ENCODE results near the gene CNTNAP5.

The CNTNAP5 gene

DNA sequence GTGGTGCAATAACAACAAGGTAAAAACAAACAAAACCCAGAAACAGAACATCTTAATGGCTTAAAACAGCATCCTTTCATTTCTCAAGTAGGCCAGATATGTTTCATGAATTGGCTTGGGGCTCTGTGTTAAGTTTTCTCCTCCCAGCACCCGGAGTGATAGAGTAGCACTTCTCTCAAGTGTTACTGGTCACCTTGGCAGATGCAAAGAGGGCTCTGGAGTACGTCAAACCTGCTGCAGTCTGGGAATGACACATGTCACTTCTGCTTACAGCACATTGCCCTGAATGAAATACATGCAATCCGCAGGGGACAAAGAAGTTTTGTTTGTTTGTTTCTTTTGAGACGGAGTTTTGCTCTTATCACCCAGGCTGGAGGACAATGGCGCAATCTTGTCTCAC lies 639.3 kb downstream of the CNTNAP5 start:
- ATAC-seq: no peak
- TF ChIP-seq TSHZ2 (CRISPR knock-in tag; IDR thresholded peaks at IDR 0.05): no peak
- no peak for TF ChIP-seq RARB (CRISPR knock-in tag; IDR thresholded peaks at IDR 0.05)
- TF ChIP-seq ZNF8 (CRISPR knock-in tag; IDR thresholded peaks at IDR 0.05): no peak
- no peak for TF ChIP-seq ISL1 (CRISPR knock-in tag; IDR thresholded peaks at IDR 0.05)
- no peak for TF ChIP-seq ESRRG (CRISPR knock-in tag; IDR thresholded peaks at IDR 0.05)
- TF ChIP-seq CSDC2 (CRISPR knock-in tag; IDR thresholded peaks at IDR 0.05): no peak
- no peak for TF ChIP-seq OSR1 (CRISPR knock-in tag; IDR thresholded peaks at IDR 0.05)

DNA sequence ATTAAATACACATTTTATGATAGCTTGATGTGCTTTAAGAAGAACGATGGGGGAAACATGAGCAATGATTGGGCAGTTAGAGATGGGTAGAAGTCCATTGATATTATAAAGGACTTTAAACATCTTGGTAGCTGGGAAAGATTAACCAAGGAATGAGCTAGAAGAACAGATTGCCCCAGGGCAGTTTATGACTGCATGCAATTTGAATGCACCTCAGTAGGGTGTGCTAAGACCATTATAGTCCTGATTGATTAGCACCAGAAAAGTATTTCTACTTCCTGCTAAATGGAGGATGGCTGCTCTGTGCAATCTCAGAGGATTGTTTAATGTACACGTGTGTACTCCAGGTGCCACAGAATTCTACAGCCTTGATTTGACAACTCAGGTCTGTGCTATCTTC lies 641.9 kb downstream of the CNTNAP5 start:
- TF ChIP-seq OSR1 (CRISPR knock-in tag; IDR thresholded peaks at IDR 0.05) (no peak), CSDC2 (CRISPR knock-in tag; IDR thresholded peaks at IDR 0.05) (no peak), ARNTL (CRISPR knock-in tag; IDR thresholded peaks at IDR 0.05; ENCODE audit: borderline replicate concordance, low read depth) (no peak), ZFP30 (CRISPR knock-in tag; IDR thresholded peaks at IDR 0.05) (no peak)

GRCh38 chr2:124668161-124668560 lies 643.1 kb downstream of the CNTNAP5 start:
- TF ChIP-seq PPARA (CRISPR knock-in tag; IDR thresholded peaks at IDR 0.05; ENCODE audit: borderline replicate concordance) (no peak), SNAI2 (CRISPR knock-in tag; IDR thresholded peaks at IDR 0.05) (no peak), ZNF565 (CRISPR knock-in tag; conservative IDR thresholded peaks at IDR 0.05; ENCODE audit: low read depth) (no peak), ZNF70 (CRISPR knock-in tag; IDR thresholded peaks at IDR 0.05) (no peak), ZC3H10 (CRISPR knock-in tag; IDR thresholded peaks at IDR 0.05) (no peak), CSDC2 (CRISPR knock-in tag; IDR thresholded peaks at IDR 0.05) (no peak), ESRRG (CRISPR knock-in tag; IDR thresholded peaks at IDR 0.05) (no peak), TSHZ2 (CRISPR knock-in tag; IDR thresholded peaks at IDR 0.05) (no peak), TCF4 (CRISPR knock-in tag; IDR thresholded peaks at IDR 0.05; ENCODE audit: borderline replicate concordance) (no peak), TOX (CRISPR knock-in tag; IDR thresholded peaks at IDR 0.05; ENCODE audit: borderline replicate concordance) (no peak), BACH2 (CRISPR knock-in tag; IDR thresholded peaks at IDR 0.05; ENCODE audit: borderline replicate concordance) (no peak), ZFP3 (CRISPR knock-in tag; IDR thresholded peaks at IDR 0.05) (no peak), GLIS3 (CRISPR knock-in tag; IDR thresholded peaks at IDR 0.05) (no peak), OSR1 (CRISPR knock-in tag; IDR thresholded peaks at IDR 0.05) (no peak), ISL1 (CRISPR knock-in tag; IDR thresholded peaks at IDR 0.05) (no peak), ARNTL (CRISPR knock-in tag; IDR thresholded peaks at IDR 0.05; ENCODE audit: borderline replicate concordance, low read depth) (no peak), CREB5 (CRISPR knock-in tag; IDR thresholded peaks at IDR 0.05; ENCODE audit: low read depth) (no peak), ZNF8 (CRISPR knock-in tag; IDR thresholded peaks at IDR 0.05) (no peak), POU6F1 (CRISPR knock-in tag; IDR thresholded peaks at IDR 0.05; ENCODE audit: borderline replicate concordance, low read depth) (no peak)
- ATAC-seq: no peak

More for the DNA sequence above, 641.9 kb downstream of the CNTNAP5 start:
- ATAC-seq: no peak

DNA sequence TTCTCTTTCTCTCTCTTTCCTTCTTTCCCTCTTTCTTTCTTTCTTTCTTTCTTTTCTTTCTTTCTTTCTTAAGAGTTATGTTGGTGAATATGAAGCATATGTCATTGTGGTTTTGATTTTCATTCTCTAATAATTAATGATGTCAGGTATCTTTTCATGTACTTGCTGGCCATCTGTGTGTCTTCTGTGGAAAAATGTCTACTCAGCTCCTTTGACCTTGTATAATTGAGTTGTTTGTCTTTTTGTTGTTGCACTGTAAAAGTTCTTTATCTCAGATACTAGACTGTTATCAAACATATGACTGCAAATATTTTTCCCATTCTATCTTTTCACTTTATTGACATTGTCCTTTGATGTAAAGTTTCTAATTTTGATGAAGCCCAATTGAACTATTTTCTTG lies 645.1 kb downstream of the CNTNAP5 start:
- no peak for ATAC-seq
- no peak for TF ChIP-seq PPARA (CRISPR knock-in tag; IDR thresholded peaks at IDR 0.05; ENCODE audit: borderline replicate concordance)
- TF ChIP-seq ISL1 (CRISPR knock-in tag; IDR thresholded peaks at IDR 0.05): no peak
- TF ChIP-seq OSR1 (CRISPR knock-in tag; IDR thresholded peaks at IDR 0.05): no peak
- no peak for TF ChIP-seq ESRRG (CRISPR knock-in tag; IDR thresholded peaks at IDR 0.05)
- no peak for TF ChIP-seq ZFP3 (CRISPR knock-in tag; IDR thresholded peaks at IDR 0.05)
- no peak for TF ChIP-seq ZNF565 (CRISPR knock-in tag; conservative IDR thresholded peaks at IDR 0.05; ENCODE audit: low read depth)
- TF ChIP-seq ZNF8 (CRISPR knock-in tag; IDR thresholded peaks at IDR 0.05): no peak
- TF ChIP-seq, protein P1, sequence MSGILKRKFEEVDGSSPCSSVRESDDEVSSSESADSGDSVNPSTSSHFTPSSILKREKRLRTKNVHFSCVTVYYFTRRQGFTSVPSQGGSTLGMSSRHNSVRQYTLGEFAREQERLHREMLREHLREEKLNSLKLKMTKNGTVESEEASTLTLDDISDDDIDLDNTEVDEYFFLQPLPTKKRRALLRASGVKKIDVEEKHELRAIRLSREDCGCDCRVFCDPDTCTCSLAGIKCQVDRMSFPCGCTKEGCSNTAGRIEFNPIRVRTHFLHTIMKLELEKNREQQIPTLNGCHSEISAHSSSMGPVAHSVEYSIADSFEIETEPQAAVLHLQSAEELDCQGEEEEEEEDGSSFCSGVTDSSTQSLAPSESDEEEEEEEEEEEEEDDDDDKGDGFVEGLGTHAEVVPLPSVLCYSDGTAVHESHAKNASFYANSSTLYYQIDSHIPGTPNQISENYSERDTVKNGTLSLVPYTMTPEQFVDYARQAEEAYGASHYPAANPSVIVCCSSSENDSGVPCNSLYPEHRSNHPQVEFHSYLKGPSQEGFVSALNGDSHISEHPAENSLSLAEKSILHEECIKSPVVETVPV (CRISPR knock-in tag; IDR thresholded peaks at IDR 0.05): no peak
- no peak for TF ChIP-seq TSHZ2 (CRISPR knock-in tag; IDR thresholded peaks at IDR 0.05)
- TF ChIP-seq SNAI2 (CRISPR knock-in tag; IDR thresholded peaks at IDR 0.05): no peak
- TF ChIP-seq TCF4 (CRISPR knock-in tag; IDR thresholded peaks at IDR 0.05; ENCODE audit: borderline replicate concordance): no peak
- no peak for TF ChIP-seq ZFP30 (CRISPR knock-in tag; IDR thresholded peaks at IDR 0.05)
- TF ChIP-seq ZC3H10 (CRISPR knock-in tag; IDR thresholded peaks at IDR 0.05): no peak
- no peak for TF ChIP-seq BACH2 (CRISPR knock-in tag; IDR thresholded peaks at IDR 0.05; ENCODE audit: borderline replicate concordance)

Data from SK-N-SH treated with all-trans-retinoic acid at 6 μM for 48 hours (cell line).